Inflammatory macrophage treated with lipopolysaccharide for 1 hour (primary cell): ENCODE measurements around the gene RNF144A.

Source experiments
- DNase-seq, 2 donors: peaks; one replicate each; pipeline ENCODE4 v3.0.0-alpha.2; 2020 to 2022

RNF144A gene

GRCh38 chr2:6948677-6949351, 31.6 kb downstream of the RNF144A start:
- DNase-seq: no peak

- no peak for DNase-seq
These were observed 33.8 kb downstream of the RNF144A start for GRCh38 chr2:6951046-6951445.

GRCh38 chr2:6952101-6952500, 34.9 kb downstream of the RNF144A start:
- no peak for DNase-seq

GRCh38 chr2:6954586-6954985, 37.4 kb downstream of the RNF144A start:
- DNase-seq: no peak

GRCh38 chr2:6955511-6956136, 38.4 kb downstream of the RNF144A start:
- DNase-seq: no peak

GRCh38 chr2:6956566-6956965, 39.4 kb downstream of the RNF144A start:
- no peak for DNase-seq

- DNase-seq: no peak
These were observed 40.0 kb downstream of the RNF144A start for GRCh38 chr2:6957031-6957714.

- no peak for DNase-seq
These were observed 40.9 kb downstream of the RNF144A start for GRCh38 chr2:6957910-6958615.

- no peak for DNase-seq
These were observed 41.5 kb downstream of the RNF144A start for GRCh38 chr2:6958616-6959235.

- no peak for DNase-seq
These were observed 42.5 kb downstream of the RNF144A start for GRCh38 chr2:6959751-6960150.

GRCh38 chr2:6960659-6961058, 43.4 kb downstream of the RNF144A start:
- no peak for DNase-seq

GRCh38 chr2:6963727-6964126, 46.5 kb downstream of the RNF144A start:
- no peak for DNase-seq

GRCh38 chr2:6965071-6965795, 48.0 kb downstream of the RNF144A start:
- DNase-seq: no peak

- no peak for DNase-seq
These were observed 49.3 kb downstream of the RNF144A start for GRCh38 chr2:6966446-6966940.

- no peak for DNase-seq
These were observed 50.1 kb downstream of the RNF144A start for GRCh38 chr2:6967301-6967700.

- no peak for DNase-seq
These were observed 51.3 kb downstream of the RNF144A start for GRCh38 chr2:6968319-6969100.

GRCh38 chr2:6970551-6970950, 53.3 kb downstream of the RNF144A start:
- no peak for DNase-seq

GRCh38 chr2:6970976-6971480, 53.8 kb downstream of the RNF144A start:
- DNase-seq: no peak

GRCh38 chr2:6971502-6971901, 54.3 kb downstream of the RNF144A start:
- DNase-seq: no peak

- DNase-seq: no peak
These were observed 55.0 kb downstream of the RNF144A start for GRCh38 chr2:6972067-6972710.
